GM06990 (cell line): ENCODE data around the gene MARCHF7.

Source experiments
- DNase-seq: peaks from one replicate; pipeline ENCODE4 v3.0.0-alpha.2; 2011; ENCODE audit not compliant: insufficient read length; ENCODE audit errors: extremely low read depth
- H3K27me3 ChIP-seq: replicated peaks from 2 replicates; pipeline ENCODE4 v1.6.0; 2011; ENCODE audit warnings: low read length; ENCODE audit not compliant: control insufficient read depth, insufficient read depth
- H3K36me3 ChIP-seq: 2 replicates; pipeline ENCODE4 v1.5.1; 2011; ENCODE audit warnings: low read length; ENCODE audit not compliant: control insufficient read depth, insufficient read depth
- H3K4me3 ChIP-seq: replicated peaks from 2 replicates; pipeline ENCODE4 v1.5.1; 2011; ENCODE audit warnings: low read depth, mild to moderate bottlenecking, control low read depth, low read length
- CTCF ChIP-seq: IDR thresholded peaks from 2 replicates; pipeline ENCODE4 v1.5.1; 2011; ENCODE audit warnings: low read length, control low read depth, mild to moderate bottlenecking, inconsistent platforms; ENCODE audit not compliant: insufficient read depth, poor library complexity, severe bottlenecking

Gene MARCHF7

GRCh38 chr2:159753797-159754196 lies 41.5 kb downstream of the MARCHF7 start:
- peaks cover 10% of the 10 kb centered on the region for H3K36me3 ChIP-seq
- TF ChIP-seq CTCF: no peak

GRCh38 chr2:159755014-159755413 lies 42.7 kb downstream of the MARCHF7 start:
- Histone ChIP-seq H3K27me3 (no peaks in the 10 kb centered on the region), H3K4me3 (no peak overlapping the region), H3K36me3 (peaks cover 13% of the 10 kb centered on the region)
- TF ChIP-seq CTCF: no peak
- no peak for DNase-seq

More at GRCh38 chr2:159753797-159754196, 41.5 kb downstream of the MARCHF7 start:
- no peak for DNase-seq
- Histone ChIP-seq H3K27me3 (no peaks in the 10 kb centered on the region), H3K4me3 (no peak overlapping the region)

GRCh38 chr2:159755788-159756187 lies 43.5 kb downstream of the MARCHF7 start:
- H3K27me3 ChIP-seq: no peaks in the 10 kb centered on the region
- TF ChIP-seq CTCF: peak; percentile 36
- H3K4me3 ChIP-seq: no peak overlapping the region
- H3K36me3 ChIP-seq: peaks cover 13% of the 10 kb centered on the region
- no peak for DNase-seq

GRCh38 chr2:159758239-159758638 lies 45.9 kb downstream of the MARCHF7 start:
- Histone ChIP-seq H3K4me3 (no peak overlapping the region), H3K36me3 (peaks cover 11% of the 10 kb centered on the region), H3K27me3 (no peaks in the 10 kb centered on the region)
- no peak for TF ChIP-seq CTCF
- DNase-seq: no peak

GRCh38 chr2:159758686-159759085 lies 46.4 kb downstream of the MARCHF7 start:
- no peaks in the 10 kb centered on the region for H3K27me3 ChIP-seq
- H3K4me3 ChIP-seq: no peak overlapping the region
- H3K36me3 ChIP-seq: peaks cover 11% of the 10 kb centered on the region
- no peak for DNase-seq
- TF ChIP-seq CTCF: no peak

GRCh38 chr2:159759577-159759976 lies 47.3 kb downstream of the MARCHF7 start:
- DNase-seq: no peak
- Histone ChIP-seq H3K4me3 (no peak overlapping the region), H3K36me3 (peaks cover 11% of the 10 kb centered on the region), H3K27me3 (no peaks in the 10 kb centered on the region)
- TF ChIP-seq CTCF: no peak
